Muscle of arm (tissue), 12 donors: Measurements from ENCODE around the gene IDH2. TPM values are rescaled to one million over a fixed set of nuclear protein-coding genes. Genes with fewer than 3 reads are reported as not detected.

Experiments
- DNase-seq: peaks from one replicate; pipeline ENCODE4 v3.0.0-alpha.2; 2013
- polyA plus RNA-seq, 12 donors: library from polyadenylated mRNA; unstranded; fragments of 120-200 nt; gene quantifications; one replicate each; pipeline ENCODE4 v1.2.1, GENCODE V29; 2013; ENCODE audit not compliant: insufficient read length in 12 of 12

IDH2 gene
- polyA plus RNA-seq, 12 donors = 159 to 288 (median 245) TPM; not detected in 1

GRCh38 chr15:90046911-90047392 is 55.3 kb downstream of the IDH2 start:
- no peak for DNase-seq

DNA sequence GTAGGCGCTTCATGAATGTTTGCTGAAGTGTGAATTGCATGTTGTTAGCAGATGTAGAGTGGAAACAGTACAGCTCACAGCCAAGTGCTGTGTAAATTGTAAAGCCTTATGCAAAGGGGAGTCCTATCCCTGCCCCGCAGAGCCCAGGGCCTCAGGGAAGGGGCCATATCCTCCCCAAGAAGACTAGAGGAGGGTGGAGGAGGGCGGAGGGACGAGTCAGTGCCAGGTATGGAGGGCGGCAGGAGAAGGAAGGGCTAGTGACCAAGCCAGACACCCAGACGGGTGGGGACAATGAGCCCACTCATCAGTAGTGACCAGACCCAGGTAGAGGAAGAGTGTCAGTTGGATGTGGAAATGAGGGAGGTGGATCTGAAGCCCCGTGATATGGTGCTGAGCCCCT is 56.0 kb downstream of the IDH2 start:
- no peak for DNase-seq

- DNase-seq = no peak
These were observed 57.3 kb downstream of the IDH2 start for GRCh38 chr15:90044916-90045371.

GRCh38 chr15:90044191-90044590 is 58.1 kb downstream of the IDH2 start:
- no peak for DNase-seq

DNA sequence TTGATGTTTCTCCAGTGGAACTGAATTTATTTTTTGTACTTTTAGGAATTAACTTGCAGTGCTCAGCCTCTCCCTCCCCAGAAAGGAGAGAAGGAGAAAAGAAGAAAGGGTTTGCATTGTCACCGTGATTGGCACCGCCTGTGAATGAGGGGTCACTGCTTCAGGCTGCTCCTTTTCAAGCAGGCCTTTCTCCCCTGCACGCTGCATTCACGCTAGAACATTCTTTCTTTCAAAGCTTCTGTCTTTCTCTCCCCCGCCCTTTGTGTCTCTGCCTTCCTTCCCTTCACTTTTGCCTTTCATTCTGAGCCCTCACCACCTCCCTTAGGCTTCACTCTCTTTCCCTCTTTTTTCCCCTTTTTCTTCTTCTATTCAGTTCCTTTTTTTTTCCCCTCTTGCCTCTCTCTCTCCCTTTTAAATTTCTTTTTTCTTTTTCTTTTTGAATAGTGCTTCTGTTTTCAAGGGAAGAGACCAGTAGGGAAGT is 58.7 kb downstream of the IDH2 start:
- no peak for DNase-seq

- no peak for DNase-seq
These were observed 59.3 kb downstream of the IDH2 start for GRCh38 chr15:90042766-90043529.

GRCh38 chr15:90042356-90042755 is 59.9 kb downstream of the IDH2 start:
- DNase-seq = no peak

- no peak for DNase-seq
These were observed 61.6 kb downstream of the IDH2 start for GRCh38 chr15:90040618-90041017.

GRCh38 chr15:90039996-90040395 is 62.3 kb downstream of the IDH2 start:
- no peak for DNase-seq

GRCh38 chr15:90038632-90039095 is 63.6 kb downstream of the IDH2 start:
- DNase-seq = no peak

GRCh38 chr15:90037961-90038631 is 64.2 kb downstream of the IDH2 start:
- DNase-seq = no peak

DNA sequence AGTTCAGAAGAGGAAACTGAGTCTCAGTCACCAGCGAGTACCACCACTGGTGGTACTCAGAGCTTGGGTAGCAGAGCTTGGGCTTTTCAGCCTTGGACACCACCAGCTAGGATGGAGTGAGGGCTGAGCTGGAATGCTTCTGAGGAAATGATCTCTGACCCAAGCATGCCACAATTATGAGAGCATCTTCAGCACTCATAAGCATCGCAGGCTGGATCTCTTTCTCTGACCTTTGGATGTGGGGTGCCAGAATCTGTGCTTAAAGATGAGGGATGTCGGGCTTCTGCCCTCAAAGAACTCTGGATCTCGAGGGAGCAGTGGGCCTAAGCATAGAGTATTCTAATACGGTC is 64.8 kb downstream of the IDH2 start:
- no peak for DNase-seq

DNA sequence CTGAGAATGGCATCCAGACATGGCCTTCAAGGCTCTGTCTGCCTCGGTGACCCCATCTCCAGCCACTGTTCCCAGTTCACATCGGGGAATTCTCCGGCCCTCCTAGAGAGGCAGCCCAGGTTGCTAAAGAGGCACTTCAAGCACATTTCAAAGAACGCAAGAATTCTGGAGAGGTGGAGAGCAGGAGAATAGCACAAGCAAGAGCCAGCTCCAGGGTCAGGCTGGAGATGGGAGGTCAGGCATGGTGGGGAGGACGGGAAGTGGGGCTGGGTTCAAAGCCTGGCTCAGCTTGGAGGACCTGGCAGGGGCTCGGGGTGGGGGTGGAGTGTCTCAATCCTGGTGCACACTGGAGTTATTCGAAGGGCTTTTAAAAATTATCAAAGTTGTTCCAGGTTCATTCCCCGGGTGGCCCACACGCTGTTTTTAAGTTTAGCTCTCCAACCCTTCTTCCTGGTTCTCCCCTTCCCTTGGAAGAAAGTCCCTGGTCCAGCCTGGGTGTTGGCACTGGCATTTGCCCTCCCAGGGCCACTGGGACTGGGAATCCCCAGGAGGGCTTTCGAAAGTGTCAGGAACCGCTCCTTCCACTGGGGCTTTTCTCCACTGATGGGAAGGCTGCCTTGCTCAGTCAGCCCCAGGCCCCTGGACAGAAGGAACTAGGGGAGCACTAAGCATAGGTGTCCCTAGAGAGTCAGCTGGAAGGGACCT is 65.3 kb downstream of the IDH2 start:
- no peak for DNase-seq

DNA sequence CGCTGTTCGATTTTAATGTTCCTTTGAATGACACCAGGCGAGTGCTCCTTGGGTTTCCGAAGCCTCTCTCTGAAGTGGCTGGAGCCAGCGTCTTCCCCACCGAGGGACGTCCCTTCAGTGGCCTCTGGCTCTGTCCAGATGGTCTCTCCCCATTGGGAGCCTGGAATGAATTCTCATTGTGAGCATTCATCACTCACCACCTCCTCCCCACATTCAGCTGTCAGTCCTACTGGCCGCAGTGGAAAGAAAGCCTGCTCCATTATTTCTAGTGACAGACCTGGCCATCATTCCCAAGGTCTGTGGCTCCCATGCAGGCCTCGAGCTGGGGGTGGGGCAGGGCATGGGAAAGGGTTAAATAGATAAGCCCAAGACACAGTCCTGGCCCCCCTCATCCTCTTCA is 65.9 kb downstream of the IDH2 start:
- no peak for DNase-seq

- no peak for DNase-seq
These were observed 66.4 kb downstream of the IDH2 start for GRCh38 chr15:90035840-90036230.

DNA sequence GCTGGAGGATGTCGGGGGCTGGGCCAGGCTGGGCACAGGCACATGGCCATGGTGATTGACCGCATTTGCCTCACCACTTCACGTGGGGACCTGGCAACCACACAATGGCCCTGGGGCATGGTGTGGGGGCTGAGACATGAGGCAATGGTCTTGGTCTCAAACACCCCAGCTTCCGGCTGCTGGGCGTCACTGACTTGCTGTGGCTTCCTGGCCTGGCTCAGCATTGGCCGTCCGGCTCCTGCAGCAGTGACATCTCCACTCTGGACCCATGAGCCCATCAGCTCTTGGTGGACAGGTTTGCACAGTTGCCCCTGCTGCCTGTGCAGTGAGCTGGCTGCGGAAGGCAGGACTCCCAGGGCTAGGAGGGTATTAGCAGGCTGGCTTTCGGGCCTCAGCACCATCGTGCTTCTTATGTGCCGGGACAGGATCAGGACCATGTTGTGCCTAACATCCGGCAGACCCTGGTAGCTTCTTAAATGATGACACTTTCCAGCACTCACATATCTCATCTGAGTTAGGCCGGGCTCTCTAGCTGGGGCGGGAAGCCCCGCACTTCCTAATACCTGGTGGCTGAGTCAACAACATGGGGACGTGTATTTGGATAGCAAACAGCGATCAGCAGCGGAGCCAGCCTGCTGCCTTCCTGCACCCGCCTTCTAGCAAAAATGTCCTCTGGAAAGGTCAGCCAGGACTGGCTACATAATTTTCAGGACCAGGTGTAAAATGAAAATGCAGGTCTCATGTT is 67.0 kb downstream of the IDH2 start:
- DNase-seq = no peak

- DNase-seq = no peak
These were observed 68.8 kb downstream of the IDH2 start for GRCh38 chr15:90033448-90033847.
